Keratinocyte (primary cell): ENCODE results near the gene INPP5B. TPM values are rescaled to one million over a fixed set of nuclear protein-coding genes. Genes with fewer than 3 reads are reported as not detected.

Source experiments
- DNase-seq: peaks from one replicate; pipeline ENCODE4 v3.0.0-alpha.2; 2011; ENCODE audit warnings: low read depth, missing footprints, low spot score
- FAIRE-seq: peaks from 2 replicates; lab custom pipeline; 2011; peaks lifted over from hg19 to GRCh38; lab: Jason Lieb, UNC
- H2AFZ ChIP-seq: 2 replicates; pipeline ENCODE4 v1.6.0; 2012; ENCODE audit warnings: low read length, control low read depth, inconsistent platforms; ENCODE audit not compliant: control insufficient read depth
- H3K27ac ChIP-seq: 2 replicates; pipeline ENCODE4 v1.5.1; 2011; ENCODE audit warnings: low read length; ENCODE audit not compliant: control insufficient read depth, insufficient read depth
- H3K27me3 ChIP-seq: 3 replicates; pipeline ENCODE4 v1.6.0; 2011; ENCODE audit warnings: low read length; ENCODE audit not compliant: control insufficient read depth, insufficient read depth; ENCODE audit errors: extremely low read depth
- H3K36me3 ChIP-seq, 2 experiments: 2 replicates in 1 of 2; 3 replicates in 1 of 2; pipeline ENCODE4 v1.5.1; 2011; ENCODE audit warnings: low read length in 2 of 2, mild to moderate bottlenecking in 1 of 2; ENCODE audit not compliant: control insufficient read depth in 2 of 2, insufficient read depth in 2 of 2; ENCODE audit errors: extremely low read depth in 1 of 2
- H3K4me1 ChIP-seq: 3 replicates; pipeline ENCODE4 v1.5.1; 2011; ENCODE audit warnings: low read length; ENCODE audit not compliant: control insufficient read depth, insufficient read depth; ENCODE audit errors: extremely low read depth
- H3K4me2 ChIP-seq: 3 replicates; pipeline ENCODE4 v1.6.0; 2011; ENCODE audit warnings: low read depth, low read length; ENCODE audit not compliant: control insufficient read depth, insufficient read depth; ENCODE audit errors: extremely low read depth
- H3K4me3 ChIP-seq, 3 experiments: fragments of 200-600 bp in 1 of 3; sonication (generic) in 1 of 3; 2 replicates in 2 of 3; 3 replicates in 1 of 3; pipeline ENCODE4 v1.5.1; 2011 to 2016; ENCODE audit warnings: low read length in 3 of 3, mild to moderate bottlenecking in 3 of 3, control low read depth in 2 of 3, inconsistent platforms in 1 of 3, low read depth in 1 of 3, mixed read lengths in 1 of 3, mixed run types in 1 of 3, moderate library complexity in 1 of 3; ENCODE audit not compliant: control insufficient read depth in 2 of 3, insufficient read depth in 2 of 3; ENCODE audit errors: extremely low read depth in 1 of 3
- H3K79me2 ChIP-seq: 2 replicates; pipeline ENCODE4 v1.6.0; 2012; ENCODE audit warnings: low read length; ENCODE audit not compliant: control insufficient read depth, insufficient read depth
- H3K9ac ChIP-seq: 3 replicates; pipeline ENCODE4 v1.6.0; 2011; ENCODE audit warnings: low read length; ENCODE audit not compliant: control insufficient read depth, insufficient read depth; ENCODE audit errors: extremely low read depth
- H3K9me1 ChIP-seq: 3 replicates; pipeline ENCODE4 v1.6.0; 2011; ENCODE audit warnings: low read length; ENCODE audit not compliant: control insufficient read depth, insufficient read depth; ENCODE audit errors: extremely low read depth
- H3K9me3 ChIP-seq: 2 replicates; pipeline ENCODE4 v1.5.1; 2012; ENCODE audit warnings: low read depth, low read length; ENCODE audit not compliant: control insufficient read depth
- H4K20me1 ChIP-seq: 3 replicates; pipeline ENCODE4 v1.6.0; 2011; ENCODE audit warnings: low read length; ENCODE audit not compliant: control insufficient read depth, insufficient read depth; ENCODE audit errors: extremely low read depth
- EZH2 ChIP-seq: IDR thresholded peaks from one replicate; pipeline ENCODE4 v1.6.1; 2012; ENCODE audit warnings: inconsistent platforms, mild to moderate bottlenecking, low read length, moderate library complexity
- dilution Hi-C: fragments of 300-500 bp; cut with MboI; formaldehyde crosslinking; loops from one replicate; pipeline ENCODE4 v1.7.0; 2020; ENCODE audit warnings: low sequenced_read_pairs; ENCODE audit not compliant: extremely low pct_ligation_motif_present
- polyA plus RNA-seq, 5 experiments: library from polyadenylated mRNA; depleted of rRNA in 3 of 5; stranded (reverse) in 3 of 5; stranded (forward) in 1 of 5; unstranded in 1 of 5; fragments of >200 nt; gene quantifications; 1 replicate in 1 of 5; 2 replicates in 3 of 5; 3 replicates in 1 of 5; pipeline versions ENCODE4 v1.2.1 to v1.2.3, GENCODE V29; 2011 to 2012; ENCODE audit warnings: missing spikeins in 2 of 5, low read depth in 1 of 5, low replicate concordance in 1 of 5
- TF ChIP-seq, protein P1 (sequence below), 3 experiments: IDR thresholded peaks in 1 of 3; conservative IDR thresholded peaks in 1 of 3; optimal IDR thresholded peaks in 1 of 3; 2 replicates in 2 of 3; 3 replicates in 1 of 3; pipeline versions ENCODE3 to v1.5.1; 2011; ENCODE audit warnings: low read length in 3 of 3, mild to moderate bottlenecking in 3 of 3, moderate library complexity in 2 of 3, control low read depth in 1 of 3, inconsistent platforms in 1 of 3; ENCODE audit not compliant: insufficient read depth in 2 of 3; ENCODE audit errors: extremely low read depth in 1 of 3

The INPP5B gene
- polyA plus RNA-seq, 1 donor (not counting 4 experiments of a cell fraction or from before 2014, with no cell fraction given): 6.4 TPM

DNA sequence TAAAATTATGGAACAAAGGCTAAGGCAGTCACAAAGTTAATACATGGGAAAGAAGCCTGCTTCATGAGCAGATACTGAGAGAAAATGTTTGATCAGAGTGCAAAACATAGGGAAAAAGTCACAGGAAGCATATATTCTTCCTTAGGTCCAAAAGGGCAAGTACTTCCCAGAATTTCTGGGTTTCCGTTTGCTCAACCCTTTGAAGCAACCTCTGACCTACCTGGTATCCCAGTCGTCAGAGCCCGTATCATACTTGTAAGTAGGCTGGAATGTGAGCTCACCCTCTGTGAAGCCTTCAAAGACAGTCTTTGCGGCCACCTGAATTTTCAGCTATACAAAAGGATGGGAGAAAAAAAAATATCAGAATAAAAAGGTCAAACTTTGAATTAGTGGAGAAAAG is 67.0 kb downstream of the INPP5B start:
- Histone ChIP-seq H3K9ac (no peak overlapping the region), H3K9me3 (no peaks in the 10 kb centered on the region), H3K4me2 (no peak overlapping the region), H2AFZ (no peak overlapping the region), H3K9me1 (no peaks in the 10 kb centered on the region), H4K20me1 (no peaks in the 10 kb centered on the region), H3K4me3 (no peak overlapping the region), H3K27me3 (no peaks in the 10 kb centered on the region), H3K36me3 (peaks cover 4 to 9% of the 10 kb centered on the region in 2 experiments), H3K4me1 (no peaks in the 10 kb centered on the region), H3K27ac (no peak overlapping the region), H3K79me2 (no peaks in the 10 kb centered on the region)
- FAIRE-seq: no peak
- TF ChIP-seq, protein P1, sequence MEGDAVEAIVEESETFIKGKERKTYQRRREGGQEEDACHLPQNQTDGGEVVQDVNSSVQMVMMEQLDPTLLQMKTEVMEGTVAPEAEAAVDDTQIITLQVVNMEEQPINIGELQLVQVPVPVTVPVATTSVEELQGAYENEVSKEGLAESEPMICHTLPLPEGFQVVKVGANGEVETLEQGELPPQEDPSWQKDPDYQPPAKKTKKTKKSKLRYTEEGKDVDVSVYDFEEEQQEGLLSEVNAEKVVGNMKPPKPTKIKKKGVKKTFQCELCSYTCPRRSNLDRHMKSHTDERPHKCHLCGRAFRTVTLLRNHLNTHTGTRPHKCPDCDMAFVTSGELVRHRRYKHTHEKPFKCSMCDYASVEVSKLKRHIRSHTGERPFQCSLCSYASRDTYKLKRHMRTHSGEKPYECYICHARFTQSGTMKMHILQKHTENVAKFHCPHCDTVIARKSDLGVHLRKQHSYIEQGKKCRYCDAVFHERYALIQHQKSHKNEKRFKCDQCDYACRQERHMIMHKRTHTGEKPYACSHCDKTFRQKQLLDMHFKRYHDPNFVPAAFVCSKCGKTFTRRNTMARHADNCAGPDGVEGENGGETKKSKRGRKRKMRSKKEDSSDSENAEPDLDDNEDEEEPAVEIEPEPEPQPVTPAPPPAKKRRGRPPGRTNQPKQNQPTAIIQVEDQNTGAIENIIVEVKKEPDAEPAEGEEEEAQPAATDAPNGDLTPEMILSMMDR (optimal IDR thresholded peaks at IDR 0.05 in 1 of 3, IDR thresholded peaks at IDR 0.05 in 1 of 3, conservative IDR thresholded peaks at IDR 0.05 in 1 of 3; ENCODE audit: extremely low read depth in 1 of 3, insufficient read depth in 2 of 3, low read length in 3 of 3): no peak
- TF ChIP-seq EZH2: no peak
- dilution Hi-C loops: no loop called here
- DNase-seq: no peak

DNA sequence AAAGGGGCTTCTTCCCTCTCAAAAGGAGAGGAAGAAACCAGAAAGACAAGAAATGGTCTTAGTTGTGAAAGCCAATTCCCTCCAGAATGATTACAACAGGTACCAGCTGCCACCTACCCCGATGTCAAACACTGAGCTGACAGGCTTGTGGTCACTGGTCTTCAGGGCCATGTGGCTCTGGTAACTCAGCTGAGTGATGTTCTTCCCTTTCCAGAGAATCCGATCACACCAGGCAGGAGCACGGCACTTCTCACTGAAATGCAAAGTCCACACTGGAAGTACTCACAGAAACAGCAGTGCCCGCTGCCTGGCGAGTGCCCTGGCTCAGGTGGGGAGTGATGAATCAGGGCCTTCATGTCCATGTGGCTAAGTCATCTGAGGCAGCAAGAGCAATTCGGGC is 68.8 kb downstream of the INPP5B start:
- Histone ChIP-seq H4K20me1 (no peaks in the 10 kb centered on the region), H3K4me2 (no peak overlapping the region), H3K36me3 (peaks cover 4 to 9% of the 10 kb centered on the region in 2 experiments), H2AFZ (no peak overlapping the region), H3K27me3 (no peaks in the 10 kb centered on the region), H3K27ac (no peak overlapping the region), H3K4me1 (no peaks in the 10 kb centered on the region), H3K79me2 (no peaks in the 10 kb centered on the region), H3K9me3 (no peaks in the 10 kb centered on the region), H3K4me3 (no peak overlapping the region), H3K9ac (no peak overlapping the region), H3K9me1 (no peaks in the 10 kb centered on the region)
- TF ChIP-seq EZH2: no peak
- TF ChIP-seq, protein P1 (optimal IDR thresholded peaks at IDR 0.05 in 1 of 3, IDR thresholded peaks at IDR 0.05 in 1 of 3, conservative IDR thresholded peaks at IDR 0.05 in 1 of 3; ENCODE audit: extremely low read depth in 1 of 3, insufficient read depth in 2 of 3, low read length in 3 of 3): no peak
- dilution Hi-C loops: no loop called here
- FAIRE-seq (no peak), DNase-seq (no peak)
